Endothelial cell of umbilical vein (primary cell): Measurements from ENCODE around the gene NFATC4. TPM values are rescaled to one million over a fixed set of nuclear protein-coding genes. Genes with fewer than 3 reads are reported as not detected.
A peak's percentile ranks its signal among the peaks of the same experiment; 100 is the strongest.

Experiments used
- BruUV-seq: library from RNA; stranded (reverse); fragments of 400-500 nt; replicated peaks from 2 replicates; lab custom pipeline; 2021; lab: Mats Ljungman, UMichigan
- CTCF ChIA-PET: fragments of 300-600, 350-600 bp; sonication (Branson Sonifier 250); formaldehyde crosslinking; loops from one replicate; lab custom pipeline; 2021; ENCODE audit warnings: antibody characterized with exemption, inconsistent platforms; lab: Charles Lee
- POLR2A ChIA-PET: fragments of 300-600, 350-600 bp; sonication (Branson Sonifier 250); formaldehyde crosslinking; loops from one replicate; lab custom pipeline; 2021; ENCODE audit warnings: antibody characterized with exemption, inconsistent platforms; lab: Charles Lee
- DNase-seq: peaks from one replicate; pipeline ENCODE4 v3.0.0-alpha.2; 2011; ENCODE audit warnings: low read depth, low spot score
- FAIRE-seq: peaks from 2 replicates; lab custom pipeline; 2011; peaks lifted over from hg19 to GRCh38; lab: Jason Lieb, UNC
- H2AFZ ChIP-seq: 2 replicates; pipeline ENCODE4 v1.6.0; 2012; ENCODE audit warnings: low read depth, low read length, control low read depth, inconsistent platforms
- H3K27ac ChIP-seq: 2 replicates; pipeline ENCODE4 v1.5.1; 2011; ENCODE audit warnings: low read depth, mild to moderate bottlenecking, control low read depth, low read length, moderate library complexity; ENCODE audit not compliant: insufficient read depth
- H3K27me3 ChIP-seq, 2 experiments: 2 replicates each; pipeline versions ENCODE4 v1.6.0 to v1.6.1; 2011; ENCODE audit warnings: low read length in 2 of 2, mixed read lengths in 1 of 2; ENCODE audit not compliant: control insufficient read depth in 2 of 2, insufficient read depth in 2 of 2
- H3K36me3 ChIP-seq, 2 experiments: 2 replicates in 1 of 2; 3 replicates in 1 of 2; pipeline ENCODE4 v1.5.1; 2011; ENCODE audit warnings: low read length in 2 of 2, mild to moderate bottlenecking in 1 of 2, moderate library complexity in 1 of 2; ENCODE audit not compliant: control insufficient read depth in 2 of 2, insufficient read depth in 2 of 2; ENCODE audit errors: extremely low read depth in 1 of 2
- H3K4me1 ChIP-seq: 3 replicates; pipeline ENCODE4 v1.5.1; 2011; ENCODE audit warnings: mild to moderate bottlenecking, low read length; ENCODE audit not compliant: control insufficient read depth, insufficient read depth; ENCODE audit errors: extremely low read depth
- H3K4me2 ChIP-seq: 2 replicates; pipeline ENCODE4 v1.6.1; 2011; ENCODE audit warnings: low read length, control low read depth, mixed read lengths; ENCODE audit not compliant: insufficient read depth
- H3K4me3 ChIP-seq, 3 experiments: fragments of 200-600 bp in 1 of 3; sonication (generic), shearing (Covaris generic) in 1 of 3; replicated peaks in 1 of 3; 2 replicates each; pipeline ENCODE4 v1.5.1; 2011 to 2016; ENCODE audit warnings: control low read depth in 3 of 3, low read length in 3 of 3, mild to moderate bottlenecking in 2 of 3, inconsistent platforms in 1 of 3, low read depth in 1 of 3, moderate library complexity in 1 of 3; ENCODE audit not compliant: insufficient read depth in 1 of 3
- H3K79me2 ChIP-seq: 2 replicates; pipeline ENCODE4 v1.6.0; 2012; ENCODE audit warnings: low read length, inconsistent platforms; ENCODE audit not compliant: control insufficient read depth, insufficient read depth
- H3K9ac ChIP-seq: replicated peaks from 2 replicates; pipeline ENCODE3; 2011; ENCODE audit warnings: low read length, control low read depth; ENCODE audit not compliant: insufficient read depth; ENCODE audit errors: extremely low read depth
- H3K9me1 ChIP-seq: replicated peaks from 3 replicates; pipeline ENCODE4 v1.6.0; 2011; ENCODE audit warnings: mild to moderate bottlenecking, low read length; ENCODE audit not compliant: control insufficient read depth, insufficient read depth; ENCODE audit errors: extremely low read depth
- H3K9me3 ChIP-seq: replicated peaks from 2 replicates; pipeline ENCODE4 v1.5.1; 2012; ENCODE audit warnings: low read length, inconsistent platforms; ENCODE audit not compliant: control insufficient read depth, insufficient read depth
- H4K20me1 ChIP-seq: replicated peaks from 2 replicates; pipeline ENCODE3; 2011; ENCODE audit warnings: mild to moderate bottlenecking, low read length; ENCODE audit not compliant: control insufficient read depth, insufficient read depth; ENCODE audit errors: extremely low read depth
- EZH2 ChIP-seq: IDR thresholded peaks from 2 replicates; pipeline ENCODE4 v1.6.1; 2012; ENCODE audit warnings: borderline replicate concordance, low read depth, mild to moderate bottlenecking, moderate library complexity, low read length, inconsistent platforms; ENCODE audit not compliant: severe bottlenecking
- FOS ChIP-seq: IDR thresholded peaks from 2 replicates; pipeline ENCODE4 v1.6.1; 2011; ENCODE audit warnings: mild to moderate bottlenecking, low read length, moderate library complexity, borderline replicate concordance; ENCODE audit not compliant: insufficient read depth
- GATA2 ChIP-seq: IDR thresholded peaks from 2 replicates; pipeline ENCODE4 v1.7.0; 2011; ENCODE audit warnings: low read depth, mild to moderate bottlenecking, moderate library complexity, mixed read lengths, low read length; ENCODE audit not compliant: insufficient read length, insufficient read depth
- JUN ChIP-seq: IDR thresholded peaks from 2 replicates; pipeline ENCODE4 v1.6.1; 2011; ENCODE audit warnings: borderline replicate concordance, low read depth; ENCODE audit not compliant: insufficient read length, insufficient read depth
- MYC ChIP-seq: IDR thresholded peaks from one replicate; pipeline ENCODE4 v1.6.1; 2011; ENCODE audit warnings: mild to moderate bottlenecking, low read depth, low read length
- POLR2A ChIP-seq: IDR thresholded peaks from 2 replicates; pipeline ENCODE4 v1.6.1; 2012; ENCODE audit warnings: low read depth, mild to moderate bottlenecking, control low read depth, low read length
- POLR2AphosphoS5 ChIP-seq: IDR thresholded peaks from 2 replicates; pipeline ENCODE4 v1.6.1; 2012; ENCODE audit warnings: low read depth, mild to moderate bottlenecking, control low read depth, low read length, moderate library complexity; ENCODE audit not compliant: insufficient read depth
- dilution Hi-C: fragments of 300-500 bp; cut with MboI; formaldehyde crosslinking; loops from one replicate; pipeline ENCODE4 v1.15.0; 2019; ENCODE audit warnings: low sequenced_read_pairs; ENCODE audit not compliant: extremely low pct_ligation_motif_present
- intact Hi-C: fragments of 100-400 bp; cut with micrococcal nuclease; formaldehyde crosslinking; loops from one replicate; pipeline ENCODE4 v1.10.0; 2022
- polyA plus RNA-seq, 4 experiments: library from polyadenylated mRNA; depleted of rRNA in 3 of 4; stranded (reverse) in 3 of 4; unstranded in 1 of 4; fragments of >200 nt; gene quantifications; 2 replicates each; pipeline versions ENCODE4 v1.2.1 to v1.2.3, GENCODE V29; 2011 to 2012; ENCODE audit warnings: missing spikeins in 1 of 4
- total RNA-seq: library from RNA; stranded (reverse); gene quantifications from 2 replicates; pipeline ENCODE4 v1.2.3, GENCODE V29; 2021
- TF ChIP-seq, protein P1 (sequence below), 2 donors: IDR thresholded peaks; 1 replicate in 1 of 2; 2 replicates in 1 of 2; pipeline ENCODE4 v1.5.1; 2011; ENCODE audit warnings: low read length in 2 of 2, mild to moderate bottlenecking in 2 of 2, moderate library complexity in 2 of 2, control low read depth in 1 of 2, inconsistent platforms in 1 of 2, low read depth in 1 of 2; ENCODE audit not compliant: insufficient read depth in 1 of 2; ENCODE audit errors: extremely low read depth in 1 of 2
- TF ChIP-seq, protein P2 (sequence below): IDR thresholded peaks from 2 replicates; pipeline ENCODE4 v1.6.1; 2011; ENCODE audit not compliant: insufficient read depth, insufficient read length

Gene NFATC4
- total and polyA plus RNA-seq, 2 donors (not counting 3 experiments of a cell fraction or from before 2014, with no cell fraction given): 79.5 to 88.1 TPM

DNA sequence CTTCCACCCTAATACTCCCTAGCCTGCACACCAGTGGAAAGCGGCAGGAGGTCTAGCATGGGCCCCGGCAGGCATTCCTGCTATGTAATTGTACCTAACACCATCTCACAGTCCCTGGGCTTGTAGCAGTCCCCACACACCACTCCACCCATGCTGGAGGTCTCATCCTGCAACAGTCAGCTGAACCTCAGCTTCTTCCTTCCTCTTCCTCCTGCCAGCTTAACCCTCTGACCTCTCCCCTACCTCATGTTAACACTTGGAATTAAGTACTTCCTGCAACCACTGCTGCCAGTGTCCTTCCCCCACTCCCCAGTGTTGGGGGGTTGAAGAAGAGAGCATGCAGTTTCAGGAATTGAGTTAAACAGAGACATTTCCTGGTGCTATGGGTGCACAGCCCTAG is 40.7 kb upstream of the NFATC4 start:
- no peak for FAIRE-seq
- DNase-seq: no peak
- peak overlapping the region; percentile 8 for H3K4me2 ChIP-seq
- H3K36me3 ChIP-seq: peaks cover 0 to 18% of the 10 kb centered on the region in 2 experiments
- BruUV-seq: no TSS peak
- no peaks in the 10 kb centered on the region for H3K79me2 ChIP-seq
- H3K4me3 ChIP-seq: no peak overlapping the region
- H3K9me1 ChIP-seq: no peaks in the 10 kb centered on the region
- intact Hi-C loops (no loop called here), dilution Hi-C loops (no loop called here)
- H4K20me1 ChIP-seq: no peaks in the 10 kb centered on the region
- peaks cover 6% of the 10 kb centered on the region for H3K4me1 ChIP-seq
- CTCF ChIA-PET: interaction anchor here (2.2 to 20.1 kb wide), 3 partner anchors 20 to 107 kb away, joined by 7 to 811 read pairs (median 14); partner anchors contain the start of genes CBLN3, CIDEB and KHNYN
- TF ChIP-seq, protein P1, sequence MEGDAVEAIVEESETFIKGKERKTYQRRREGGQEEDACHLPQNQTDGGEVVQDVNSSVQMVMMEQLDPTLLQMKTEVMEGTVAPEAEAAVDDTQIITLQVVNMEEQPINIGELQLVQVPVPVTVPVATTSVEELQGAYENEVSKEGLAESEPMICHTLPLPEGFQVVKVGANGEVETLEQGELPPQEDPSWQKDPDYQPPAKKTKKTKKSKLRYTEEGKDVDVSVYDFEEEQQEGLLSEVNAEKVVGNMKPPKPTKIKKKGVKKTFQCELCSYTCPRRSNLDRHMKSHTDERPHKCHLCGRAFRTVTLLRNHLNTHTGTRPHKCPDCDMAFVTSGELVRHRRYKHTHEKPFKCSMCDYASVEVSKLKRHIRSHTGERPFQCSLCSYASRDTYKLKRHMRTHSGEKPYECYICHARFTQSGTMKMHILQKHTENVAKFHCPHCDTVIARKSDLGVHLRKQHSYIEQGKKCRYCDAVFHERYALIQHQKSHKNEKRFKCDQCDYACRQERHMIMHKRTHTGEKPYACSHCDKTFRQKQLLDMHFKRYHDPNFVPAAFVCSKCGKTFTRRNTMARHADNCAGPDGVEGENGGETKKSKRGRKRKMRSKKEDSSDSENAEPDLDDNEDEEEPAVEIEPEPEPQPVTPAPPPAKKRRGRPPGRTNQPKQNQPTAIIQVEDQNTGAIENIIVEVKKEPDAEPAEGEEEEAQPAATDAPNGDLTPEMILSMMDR (IDR thresholded peaks at IDR 0.05; ENCODE audit: extremely low read depth in 1 of 2, insufficient read depth in 1 of 2, low read depth in 1 of 2, low read length in 2 of 2): no peak
- TF ChIP-seq EZH2: no peak
- TF ChIP-seq, protein P2, sequence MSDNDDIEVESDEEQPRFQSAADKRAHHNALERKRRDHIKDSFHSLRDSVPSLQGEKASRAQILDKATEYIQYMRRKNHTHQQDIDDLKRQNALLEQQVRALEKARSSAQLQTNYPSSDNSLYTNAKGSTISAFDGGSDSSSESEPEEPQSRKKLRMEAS: no peak
- TF ChIP-seq MYC: no peak
- TF ChIP-seq JUN: no peak
- TF ChIP-seq FOS: no peak
- TF ChIP-seq GATA2: no peak
- no peak for TF ChIP-seq POLR2A
- no peak for TF ChIP-seq POLR2AphosphoS5
- H3K9me3 ChIP-seq: no peaks in the 10 kb centered on the region
- no peak overlapping the region for H3K9ac ChIP-seq
- no peak overlapping the region for H2AFZ ChIP-seq
- no peak overlapping the region for H3K27ac ChIP-seq
- H3K27me3 ChIP-seq: no peaks in the 10 kb centered on the region
- POLR2A ChIA-PET: interaction anchor here (0.6 kb wide), 1 partner anchor 273 kb away, joined by 5 read pairs; no protein-coding TSS in a partner anchor
